Stimulated activated CD4-positive, alpha-beta T cell treated with anti-CD3 and anti-CD28 coated beads, TNF-alpha, amount 100 ng/mL, for 1 hour (primary cell): ENCODE results near the gene SIK1.
"Not testable (repeated sequence)": the region's sequence is repeated elsewhere in the genome, so short reads cannot be mapped to it uniquely, and the experiment has no call there.

ENCODE experiments used
- DNase-seq, 3 donors: peaks; one replicate each; pipeline ENCODE4 v3.0.0-alpha.2; 2020; ENCODE audit warnings: low read depth in 3 of 3, low spot score in 1 of 3

Gene SIK1

DNA sequence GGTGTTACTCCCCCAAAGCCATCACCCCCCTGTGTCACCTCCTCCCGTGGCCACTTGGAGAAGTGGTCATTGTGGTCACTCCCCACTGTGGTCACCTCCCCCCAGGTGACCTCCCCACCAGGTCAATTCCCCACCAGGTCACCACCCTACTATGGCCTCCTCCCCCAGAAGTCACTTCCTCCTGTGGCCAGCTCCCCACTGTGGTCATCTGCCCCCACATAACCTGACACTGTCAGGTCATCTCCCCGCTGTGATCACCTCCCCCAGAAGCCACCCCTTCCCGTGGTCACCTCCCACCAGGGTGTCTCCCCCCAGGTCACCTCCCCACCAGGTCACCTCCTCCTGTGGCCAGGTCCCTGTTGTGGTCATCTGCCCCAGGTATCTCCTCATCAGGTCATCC lies 28.9 kb downstream of the SIK1 start:
- not testable (repeated sequence) for DNase-seq

DNA sequence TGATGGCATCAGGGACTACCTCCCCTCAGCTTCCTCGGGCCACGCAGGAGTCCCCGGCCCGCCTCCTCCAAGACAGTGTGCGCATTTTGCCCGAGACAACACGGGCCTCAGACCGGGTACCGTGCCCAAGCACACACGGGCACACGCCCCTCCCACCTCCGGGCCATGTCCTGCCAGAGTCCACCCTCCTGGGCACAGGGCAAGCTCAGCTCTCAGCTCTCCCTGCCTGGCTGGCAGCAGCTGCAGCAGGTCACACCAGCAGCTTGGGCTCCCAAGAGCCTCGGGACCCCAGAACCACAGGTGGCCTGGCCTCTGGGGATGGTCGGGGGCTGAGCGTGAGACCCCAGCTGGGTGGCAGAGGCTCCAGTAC lies 29.5 kb downstream of the SIK1 start:
- DNase-seq = not testable (repeated sequence)

DNA sequence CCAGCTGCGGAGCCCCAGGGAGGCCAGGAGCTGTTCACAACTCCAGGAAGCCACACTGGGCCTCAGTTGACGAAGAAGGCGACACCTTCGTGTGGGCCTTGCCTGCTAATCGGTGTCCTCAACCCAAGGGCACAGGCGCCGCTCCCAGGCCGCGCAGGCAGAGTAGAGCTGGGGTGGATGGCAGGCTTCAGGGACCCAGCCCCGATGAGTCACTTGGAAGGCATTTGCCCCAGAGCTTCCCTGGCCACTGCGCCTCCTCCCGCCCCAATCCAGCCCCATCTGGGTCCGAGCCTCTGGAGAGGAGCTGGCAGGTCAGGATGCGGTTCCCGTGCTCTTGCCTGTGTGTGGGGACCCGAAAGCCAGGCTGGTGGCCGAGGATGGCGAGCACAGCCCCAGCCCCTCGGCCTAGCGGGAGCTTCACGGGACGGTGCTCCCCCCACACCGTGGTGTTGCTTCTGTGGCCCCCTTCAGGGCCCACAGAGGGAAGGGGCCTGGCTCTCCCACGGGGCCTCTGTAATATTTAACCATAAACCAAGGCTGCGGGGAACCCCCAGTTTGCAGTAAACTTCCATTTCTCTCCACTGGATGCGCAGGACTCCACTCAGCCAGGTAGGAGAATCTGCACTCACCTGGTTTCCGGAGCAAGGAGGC lies 30.0 kb downstream of the SIK1 start:
- not testable (repeated sequence) for DNase-seq

DNA sequence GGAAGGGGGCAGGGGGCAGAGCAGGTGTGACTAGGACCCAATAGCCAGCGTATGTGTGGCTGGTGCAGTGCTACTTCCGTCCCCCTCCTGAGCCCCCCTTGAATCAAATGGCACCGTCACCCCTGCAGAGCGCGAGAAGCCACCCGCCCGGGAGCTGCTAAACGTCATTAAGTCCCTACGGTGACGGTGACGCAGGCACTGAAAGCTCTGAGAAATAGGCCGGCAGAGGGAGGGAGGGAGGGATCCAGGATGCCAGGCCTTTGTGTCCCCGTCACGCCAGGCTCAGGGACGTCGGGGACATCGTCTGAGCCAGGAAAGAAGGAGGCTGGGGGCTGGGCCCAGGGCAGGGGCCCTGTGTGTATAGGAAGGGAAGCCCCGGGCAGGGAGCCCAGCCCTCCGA lies 43.6 kb downstream of the SIK1 start:
- DNase-seq = not testable (repeated sequence)

DNA sequence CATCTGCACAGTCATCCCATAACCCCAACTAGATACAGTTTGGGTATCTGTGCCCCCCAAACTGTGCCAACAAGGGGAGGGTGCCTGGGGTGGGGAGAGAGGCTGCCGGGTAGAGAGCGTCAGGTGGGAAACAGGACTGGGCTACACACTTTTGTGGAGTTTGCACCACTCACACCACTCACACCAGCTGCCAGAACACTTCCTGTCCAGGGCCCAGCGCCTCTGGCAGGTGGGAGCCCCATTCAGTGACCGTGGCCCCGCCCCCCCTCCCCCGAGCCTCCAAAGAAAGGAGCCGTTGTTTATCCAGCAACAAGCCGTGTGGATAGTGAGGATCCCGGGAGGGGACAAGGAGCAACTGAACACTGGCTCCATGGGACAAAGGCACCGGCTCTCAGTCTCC lies 44.0 kb downstream of the SIK1 start:
- not testable (repeated sequence) for DNase-seq

DNA sequence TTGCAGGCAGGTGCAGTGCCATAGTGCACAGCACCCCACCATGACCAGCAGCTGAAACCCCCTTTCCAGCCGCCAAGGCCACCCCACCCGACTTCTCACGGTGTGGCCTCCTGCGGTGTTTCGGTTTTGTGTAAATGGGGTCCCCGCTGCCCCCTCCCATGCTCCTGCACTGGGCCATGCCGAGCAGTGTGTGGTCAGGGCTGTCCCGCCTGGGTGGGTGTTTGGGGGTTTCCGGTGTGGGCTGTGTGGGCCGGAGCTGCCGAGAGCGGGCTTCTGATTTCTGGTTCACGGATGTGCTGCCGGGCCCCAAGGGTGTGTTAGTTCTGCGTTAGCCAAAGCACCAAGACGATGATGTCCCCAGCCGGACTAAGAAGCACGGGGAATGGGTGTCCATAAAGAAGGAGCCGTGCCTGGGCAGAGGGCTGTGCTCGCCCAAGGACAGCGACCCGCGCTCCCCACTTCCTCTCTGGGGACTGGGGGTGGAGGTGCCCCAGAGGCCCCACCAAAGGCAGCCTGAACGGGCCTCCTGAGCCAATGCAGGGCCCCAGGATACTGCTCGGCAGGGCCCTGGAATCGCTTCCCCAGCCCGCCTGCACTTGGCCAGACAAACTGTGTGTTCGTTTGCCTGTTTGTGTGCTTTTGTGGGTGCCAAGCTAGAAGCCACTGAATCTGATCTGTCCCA lies 45.9 kb downstream of the SIK1 start:
- not testable (repeated sequence) for DNase-seq

DNA sequence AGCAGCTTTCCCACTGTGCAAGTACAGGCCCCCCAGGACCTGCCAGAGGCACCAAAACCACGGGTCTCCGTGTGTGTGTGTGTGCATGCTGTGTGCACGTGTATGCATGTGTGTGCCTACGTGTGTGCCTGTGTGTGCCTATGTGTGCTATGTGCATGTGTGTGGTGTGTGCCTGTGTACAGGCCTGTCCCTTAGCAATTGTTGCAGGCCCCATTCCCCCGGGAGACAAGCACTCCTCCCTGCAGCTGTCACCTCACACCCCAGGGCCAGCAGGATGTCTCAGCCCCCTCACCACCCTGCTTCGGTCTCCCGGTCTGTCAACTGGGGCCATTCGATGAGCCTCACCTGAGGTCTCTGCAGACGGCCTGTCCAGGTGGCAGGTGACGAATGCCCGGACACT lies 46.6 kb downstream of the SIK1 start:
- not testable (repeated sequence) for DNase-seq

DNA sequence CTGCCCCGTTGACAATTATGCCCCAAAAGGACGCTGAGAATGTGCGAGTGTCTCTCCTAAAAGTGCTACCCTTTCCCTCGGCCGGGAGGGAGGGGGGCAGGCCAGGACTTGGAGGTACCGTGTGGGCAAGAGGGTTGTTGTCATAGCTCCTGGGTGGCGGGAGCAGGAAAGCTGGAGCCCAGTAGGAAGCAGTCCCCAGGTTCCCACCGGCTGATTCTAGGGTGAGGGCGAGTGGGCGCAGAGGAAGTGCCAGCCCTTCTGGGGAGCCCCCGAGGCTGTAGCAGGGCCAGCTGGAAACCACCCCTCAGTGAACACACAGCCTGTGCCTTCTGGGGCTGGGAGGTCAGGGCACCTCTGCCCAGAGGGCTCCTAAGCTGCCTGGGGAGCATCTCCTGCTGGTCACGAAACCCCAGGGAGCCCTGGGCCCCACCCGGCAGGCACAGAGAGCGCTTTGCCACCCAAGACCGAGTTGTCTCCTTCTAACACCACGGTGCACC lies 47.3 kb downstream of the SIK1 start:
- not testable (repeated sequence) for DNase-seq

DNA sequence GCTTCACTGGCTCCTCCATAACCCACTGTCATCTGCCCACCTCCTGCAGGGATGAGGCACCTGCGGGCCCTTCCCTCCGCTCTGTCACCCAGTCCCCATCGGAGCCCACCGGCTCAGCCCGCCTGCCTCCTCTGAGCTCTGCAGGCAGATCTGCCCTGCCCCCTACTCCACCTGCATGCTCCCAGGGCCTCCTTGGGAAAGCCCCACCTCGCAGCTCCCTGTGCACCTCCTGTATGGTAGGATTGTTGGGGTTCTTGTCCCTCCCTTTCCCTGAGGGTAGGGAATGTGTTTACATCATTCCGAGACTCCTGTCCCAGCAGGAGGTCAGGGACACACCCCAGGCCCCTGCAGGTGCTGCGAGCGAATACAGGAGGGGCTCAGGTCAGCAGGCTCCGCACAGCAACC lies 50.5 kb downstream of the SIK1 start:
- no peak for DNase-seq

DNA sequence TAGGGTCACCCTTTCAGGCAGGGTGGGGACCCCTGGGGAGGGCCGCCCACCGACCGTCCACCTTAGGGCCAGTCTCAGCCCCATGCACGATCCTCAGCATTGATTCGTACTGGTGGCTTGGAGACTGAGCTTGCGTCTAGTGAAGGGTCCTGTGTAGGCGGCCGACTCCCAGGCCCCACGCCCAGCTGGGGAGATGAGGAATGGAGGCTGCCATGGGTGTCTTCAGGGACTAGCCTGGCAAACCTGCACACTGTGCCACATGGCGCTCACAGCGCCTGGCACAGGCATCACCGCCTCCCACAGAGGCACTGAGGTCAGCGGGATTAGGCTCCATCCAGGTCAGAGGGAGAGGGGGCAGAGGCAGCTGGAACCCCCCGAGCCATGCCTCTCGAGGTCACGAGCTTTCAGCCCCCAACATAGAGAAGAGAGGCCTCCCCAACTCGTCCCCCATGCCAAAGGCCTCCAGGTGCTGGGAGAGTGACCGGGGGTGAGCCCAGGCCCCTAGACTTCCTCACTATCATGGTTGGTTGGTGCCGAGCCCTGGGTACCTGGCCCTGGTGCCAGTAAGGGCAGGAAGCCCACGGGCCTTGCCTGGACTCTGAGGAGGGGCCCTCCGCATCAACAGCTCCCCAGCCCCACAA lies 51.0 kb downstream of the SIK1 start:
- no peak for DNase-seq

DNA sequence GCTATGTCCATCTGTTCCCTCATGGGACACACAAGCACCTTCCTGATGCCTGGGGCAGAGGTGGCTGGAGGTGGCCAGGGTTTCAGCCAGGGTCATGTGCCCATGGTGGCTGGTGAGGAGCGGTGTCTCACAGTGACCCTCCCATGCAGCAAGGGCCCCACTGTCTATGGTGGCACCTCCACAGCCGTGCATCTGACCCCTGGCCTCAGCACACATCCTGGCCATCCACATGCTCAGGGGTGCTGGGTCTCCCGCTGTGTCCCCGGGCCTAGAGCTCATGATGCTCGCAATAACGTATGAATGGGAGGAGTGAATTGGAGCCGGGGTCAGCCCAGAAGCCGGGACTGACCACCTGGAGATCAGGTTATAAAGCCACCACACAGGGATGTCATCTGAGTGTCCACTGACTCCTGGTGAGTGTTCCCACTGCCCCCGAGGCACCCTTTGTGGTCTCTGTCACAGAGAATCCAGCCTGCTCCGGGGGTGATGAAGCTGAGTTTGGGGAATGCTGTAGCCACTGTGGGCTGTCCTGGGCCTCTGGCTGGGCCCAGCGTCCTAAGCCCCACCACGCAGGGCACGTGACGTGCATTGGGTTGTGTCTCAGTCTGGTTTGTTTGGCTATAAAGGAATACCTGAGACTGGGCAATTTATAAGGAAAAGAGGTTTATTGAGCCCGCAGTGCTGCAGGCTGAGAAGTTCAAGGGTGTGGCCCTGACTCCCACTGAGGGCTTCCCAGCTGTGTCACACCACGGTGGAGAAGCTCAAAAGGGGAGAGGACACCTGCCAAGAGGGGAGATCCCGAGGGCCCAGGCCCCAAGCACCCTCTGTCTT lies 51.7 kb downstream of the SIK1 start:
- DNase-seq = no peak

DNA sequence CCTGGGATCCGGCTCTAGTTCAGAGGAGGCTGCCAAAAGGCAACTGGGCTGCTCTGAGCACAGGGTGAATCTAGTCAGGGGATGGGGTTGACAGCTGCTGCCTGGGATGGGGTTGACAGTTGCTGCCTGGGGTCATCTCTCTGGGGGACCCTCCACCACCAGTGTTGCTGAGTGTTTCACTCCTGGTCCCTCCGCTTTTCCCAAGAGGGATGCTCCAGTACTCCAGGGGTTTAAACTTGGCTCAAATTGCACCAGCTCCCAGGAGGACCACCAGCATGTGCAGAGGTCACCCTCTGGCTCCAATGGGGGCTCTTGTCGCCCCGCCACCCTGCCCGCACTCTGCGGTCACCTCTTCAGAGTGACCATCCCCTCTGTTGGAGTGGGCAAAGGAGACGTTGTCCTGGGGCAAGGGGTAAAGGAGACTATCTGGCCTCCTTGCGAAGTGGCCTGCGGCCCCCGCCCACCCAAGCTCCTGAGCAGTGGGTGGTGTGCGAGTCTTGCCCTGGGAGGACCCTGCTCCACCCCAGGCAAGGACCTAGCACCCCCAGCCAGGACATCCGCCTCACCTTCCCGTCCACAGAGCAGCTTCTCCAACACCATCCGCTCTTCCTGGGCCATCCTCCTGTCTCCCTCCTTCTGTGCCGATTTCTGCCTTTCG lies 52.6 kb downstream of the SIK1 start:
- no peak for DNase-seq

DNA sequence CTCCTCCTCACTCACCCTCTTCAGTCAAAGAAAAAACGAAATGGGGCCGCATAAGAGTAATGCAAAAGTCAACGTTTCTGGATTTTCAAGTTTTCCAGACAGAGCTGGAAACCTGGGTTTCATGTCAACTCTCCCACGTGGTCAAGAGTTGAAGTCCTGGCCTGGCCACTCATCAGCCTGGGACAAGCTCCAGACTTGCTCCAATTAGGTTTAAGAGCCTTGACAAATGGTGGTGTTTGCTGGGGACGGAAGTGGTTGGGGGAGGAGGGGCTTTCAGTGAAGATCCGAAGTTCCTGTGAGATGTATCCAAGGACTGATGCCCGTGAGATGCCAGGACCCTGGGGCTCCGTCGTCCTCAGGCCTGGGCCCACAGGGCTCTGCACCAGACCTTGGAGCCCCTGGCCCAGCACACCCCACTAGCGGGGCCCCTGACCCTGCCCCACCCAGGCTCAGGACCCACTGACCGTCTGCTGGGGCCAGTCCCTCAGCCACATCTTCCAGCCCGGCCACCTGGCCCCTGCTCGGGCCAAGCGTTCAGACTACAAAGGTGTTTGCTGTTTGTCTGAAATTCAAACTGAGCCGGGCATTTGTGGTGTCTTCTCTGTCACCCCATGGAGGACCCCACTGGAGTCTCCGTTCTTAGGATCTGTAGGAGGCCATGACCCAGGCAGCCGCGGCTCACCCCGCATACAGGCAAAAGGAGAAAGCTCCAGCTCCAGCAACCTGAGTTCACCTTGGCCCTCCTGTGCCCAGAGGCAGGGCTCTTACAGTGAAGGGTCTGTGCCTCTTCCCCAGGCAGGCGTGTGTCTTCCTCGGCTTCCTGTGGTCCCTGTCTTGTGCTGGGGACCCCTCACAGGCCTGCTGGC lies 53.3 kb downstream of the SIK1 start:
- DNase-seq = no peak

DNA sequence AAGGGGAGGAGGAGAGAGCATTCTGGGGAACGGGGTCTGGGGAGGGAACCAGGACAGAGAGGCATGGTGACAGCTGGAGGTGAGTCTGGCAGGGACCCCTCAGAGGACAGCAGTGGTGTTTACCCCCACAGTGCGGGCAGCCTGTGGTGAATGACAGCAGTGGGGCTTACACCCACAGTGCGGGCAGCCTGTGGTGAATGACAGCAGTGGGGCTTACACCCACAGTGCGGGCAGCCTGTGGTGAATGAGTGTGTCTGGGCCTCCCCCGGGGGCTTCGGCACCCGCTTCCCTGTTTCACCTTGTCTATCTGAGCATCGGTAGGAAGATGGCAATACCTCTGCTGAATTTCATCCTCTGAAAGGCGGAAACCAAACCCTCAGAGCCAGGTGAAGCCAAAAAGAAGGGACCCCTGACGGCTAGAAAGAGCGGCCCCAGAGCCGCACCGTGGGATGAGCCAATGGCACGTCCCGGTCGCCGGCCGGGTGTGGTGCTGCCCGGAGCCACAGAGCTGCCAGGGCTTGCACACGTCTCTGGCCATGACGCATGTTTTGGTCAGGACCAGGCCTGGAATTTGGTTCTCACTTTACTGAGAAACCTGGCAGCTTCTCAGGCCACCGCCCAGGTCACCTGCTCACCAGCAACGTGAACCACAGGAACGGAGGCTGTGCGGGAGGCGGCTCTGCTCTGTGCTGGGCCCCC lies 54.1 kb downstream of the SIK1 start:
- no peak for DNase-seq

DNA sequence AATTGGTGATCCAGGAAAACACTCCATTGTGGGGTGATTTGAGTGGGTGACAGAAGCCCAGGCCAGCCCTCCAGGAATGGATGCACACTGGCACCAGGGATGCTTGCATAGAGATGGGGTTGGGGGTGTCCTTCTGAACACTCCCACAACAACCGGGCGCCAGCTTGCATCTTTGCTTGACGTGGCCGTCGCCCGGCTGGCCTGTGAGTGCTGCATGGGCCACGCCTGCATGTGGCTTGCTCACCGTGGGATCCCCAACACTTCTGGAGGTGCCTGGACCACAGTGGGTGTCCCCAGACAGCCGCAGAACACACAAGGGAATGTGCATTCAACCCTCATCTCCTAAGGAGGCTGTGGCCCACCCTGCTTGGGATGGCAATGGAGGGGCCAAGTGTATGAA lies 55.1 kb downstream of the SIK1 start:
- DNase-seq = no peak

DNA sequence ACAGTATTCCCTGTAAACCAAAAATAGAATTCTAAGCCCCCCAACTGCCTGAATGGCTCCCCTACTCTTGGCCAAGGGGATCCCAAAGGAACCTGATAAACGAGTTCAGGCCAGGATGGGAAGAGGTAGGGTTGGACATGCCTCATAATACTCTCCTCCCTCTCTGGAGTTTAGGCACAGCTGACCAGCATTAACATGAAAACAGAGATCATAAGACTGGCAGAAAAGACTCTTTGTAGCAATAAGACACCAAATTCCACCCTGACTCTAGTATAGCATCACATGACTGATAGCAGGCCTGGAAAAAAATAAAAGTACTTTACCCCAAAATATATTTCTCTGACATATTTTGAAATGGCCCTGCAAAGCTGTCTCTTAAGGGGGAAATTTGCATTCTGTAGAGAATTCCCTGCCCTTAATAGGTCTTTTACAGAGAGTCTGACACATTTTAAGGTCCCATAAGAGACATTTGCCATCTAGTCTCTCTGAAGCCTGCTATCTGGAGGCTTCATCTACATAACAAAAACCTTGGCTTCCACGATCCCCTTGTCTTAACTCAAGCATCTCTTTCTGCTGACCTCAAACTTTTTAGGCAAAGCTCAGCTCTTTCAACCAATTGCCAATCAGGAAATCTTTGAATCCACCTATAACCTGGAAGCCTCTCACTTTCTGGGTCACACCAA lies 55.9 kb downstream of the SIK1 start:
- no peak for DNase-seq

DNA sequence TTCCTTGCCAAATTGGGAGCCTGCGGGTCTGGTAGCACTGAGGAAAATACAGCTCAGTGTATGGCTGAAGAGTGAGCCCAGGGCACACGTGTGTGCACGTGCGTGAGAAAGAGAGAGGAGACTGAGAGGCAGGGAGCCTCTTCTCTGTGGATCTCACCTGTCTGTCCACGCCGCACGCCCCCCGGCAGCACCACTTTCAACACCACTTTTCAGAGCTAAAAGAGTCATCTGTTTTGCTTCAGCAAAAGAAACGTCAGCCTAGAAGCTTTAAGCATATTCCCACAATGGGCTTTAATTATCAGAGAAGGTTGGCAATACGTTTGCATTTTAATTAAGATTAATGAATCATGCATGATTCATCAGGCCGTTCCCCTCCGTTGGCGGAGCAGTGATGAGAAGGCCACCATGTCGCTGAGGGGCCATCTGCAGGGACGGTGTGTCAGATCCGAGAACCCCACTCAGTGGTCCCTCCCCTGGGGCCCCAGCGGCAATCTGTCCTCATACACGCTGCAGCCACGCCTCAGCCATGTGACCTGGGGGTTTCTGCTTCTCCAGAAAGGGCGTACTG lies 56.8 kb downstream of the SIK1 start:
- no peak for DNase-seq

DNA sequence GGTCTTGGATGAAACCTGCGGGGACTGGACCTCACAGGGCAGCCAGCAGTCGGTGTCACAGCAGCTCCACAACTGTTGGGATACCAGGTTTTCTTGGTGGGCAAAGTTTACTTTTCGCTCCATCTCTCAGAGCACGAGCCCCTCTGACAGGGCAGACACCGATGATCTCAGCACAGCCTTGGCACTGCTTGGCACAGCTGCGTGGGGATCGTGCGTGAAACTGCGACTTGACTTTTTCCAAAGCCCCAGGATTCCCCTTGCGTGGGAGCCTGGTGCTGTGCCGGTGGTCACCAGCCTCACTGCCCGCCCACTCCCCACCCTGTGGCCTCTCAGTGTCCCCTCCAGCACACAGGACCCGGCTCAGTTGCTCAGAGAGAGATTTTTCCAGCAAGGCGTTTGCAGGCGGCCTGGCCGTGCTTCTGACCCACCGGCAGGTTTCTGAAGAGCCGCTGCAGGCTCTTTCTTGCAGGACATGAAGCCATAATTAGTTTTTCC lies 57.3 kb downstream of the SIK1 start:
- no peak for DNase-seq
